Thyroid gland (tissue), 4 donors: ENCODE measurements around the gene STAG1. TPM values are rescaled to one million over a fixed set of nuclear protein-coding genes. Genes with fewer than 3 reads are reported as not detected.
"Not testable (repeated sequence)": the region's sequence is repeated elsewhere in the genome, so short reads cannot be mapped to it uniquely, and the experiment has no call there.

ENCODE experiments used
- DNase-seq, 2 donors: peaks; one replicate each; pipeline ENCODE4 v3.0.0-alpha.2; 2019
- H3K27ac ChIP-seq, 3 donors: fragments of 200-600 bp; sonication (generic); 1 replicate in 2 of 3; 2 replicates in 1 of 3; pipeline ENCODE4 v1.5.1; 2016 to 2019; ENCODE audit warnings: mild to moderate bottlenecking in 1 of 3, moderate library complexity in 1 of 3
- H3K27me3 ChIP-seq: fragments of 200-600 bp; sonication (generic); one replicate; pipeline ENCODE4 v1.5.1; 2019
- H3K36me3 ChIP-seq, 2 donors: fragments of 200-600 bp; sonication (generic); one replicate each; pipeline ENCODE4 v1.5.1; 2016 to 2019
- H3K4me1 ChIP-seq, 2 donors: fragments of 200-600 bp; sonication (generic); one replicate each; pipeline ENCODE4 v1.5.1; 2017 to 2019
- H3K4me3 ChIP-seq, 3 donors: fragments of 200-600 bp; sonication (generic); replicated peaks in 1 of 3; 1 replicate in 2 of 3; 2 replicates in 1 of 3; pipeline ENCODE4 v1.5.1; 2016; ENCODE audit warnings: mild to moderate bottlenecking in 1 of 3
- H3K9me3 ChIP-seq: fragments of 200-600 bp; sonication (generic); one replicate; pipeline ENCODE4 v1.5.1; 2017
- POLR2A ChIP-seq, 2 donors: fragments of 450-650 bp; IDR thresholded peaks; one replicate each; pipeline ENCODE4 v1.6.1; 2017; ENCODE audit warnings: antibody characterized with exemption in 2 of 2, mild to moderate bottlenecking in 2 of 2, moderate library complexity in 1 of 2
- WGBS, 2 donors: methylation state at CpG; one replicate each; pipeline ENCODE4 v1.1.5; 2017; 5-methylcytosine and 5-hydroxymethylcytosine counted together
- intact Hi-C: fragments of 100-400 bp; cut with DNase I; formaldehyde crosslinking; loops from one replicate; pipeline ENCODE4 v1.15.1; 2023
- total RNA-seq, 4 donors: library from RNA; depleted of rRNA; stranded (reverse); fragments of >200 nt; gene quantifications; one replicate each; pipeline ENCODE4 v1.2.3, GENCODE V29; 2016
- TF ChIP-seq, protein P1 (sequence below), 6 experiments: fragments of 200-600 bp in 3 of 6; fragments of 450-650 bp in 3 of 6; sonication (generic) in 3 of 6; IDR thresholded peaks; one replicate each; pipeline ENCODE4 v1.5.1; 2016 to 2019; ENCODE audit warnings: antibody characterized with exemption in 6 of 6, mild to moderate bottlenecking in 2 of 6, inconsistent platforms in 1 of 6, moderate library complexity in 1 of 6

Gene STAG1
- total RNA-seq, 4 donors from 2014 or later, result 50.5 to 68.8 (median 54.4) TPM

DNA sequence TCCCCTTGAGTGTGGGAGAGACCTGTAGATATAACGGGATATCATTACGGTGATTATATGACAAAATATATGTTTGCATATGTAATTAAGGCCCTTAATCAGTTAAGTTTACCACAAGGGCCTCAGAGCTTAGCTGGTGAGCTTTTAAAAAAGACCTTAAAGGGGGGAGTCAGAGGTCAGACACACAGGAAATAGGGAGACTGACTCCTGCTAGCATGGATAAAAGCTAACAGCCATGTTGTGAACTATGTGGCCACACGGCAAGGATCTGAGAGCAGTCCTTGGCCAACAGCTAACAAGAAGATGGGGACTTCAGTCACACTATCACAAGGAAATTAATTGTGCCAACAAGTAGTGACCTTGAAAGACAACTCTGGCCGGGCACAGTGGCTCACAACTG, 3.1 kb downstream of the STAG1 start:
- Histone ChIP-seq H3K4me3 (no peak overlapping the region), H3K9me3 (no peaks in the 10 kb centered on the region), H3K36me3 (no peaks in the 10 kb centered on the region), H3K27ac (no peak overlapping the region), H3K4me1 (peaks cover 16 to 47% of the 10 kb centered on the region in 2 donors), H3K27me3 (no peaks in the 10 kb centered on the region)
- intact Hi-C loops, result no loop called here
- WGBS, 2 donors, result 84 to 88% methylated on average over 4 of the region's 4 CpGs
- no peak for DNase-seq
- TF ChIP-seq POLR2A (IDR thresholded peaks at IDR 0.05), result no peak
- TF ChIP-seq, protein P1, sequence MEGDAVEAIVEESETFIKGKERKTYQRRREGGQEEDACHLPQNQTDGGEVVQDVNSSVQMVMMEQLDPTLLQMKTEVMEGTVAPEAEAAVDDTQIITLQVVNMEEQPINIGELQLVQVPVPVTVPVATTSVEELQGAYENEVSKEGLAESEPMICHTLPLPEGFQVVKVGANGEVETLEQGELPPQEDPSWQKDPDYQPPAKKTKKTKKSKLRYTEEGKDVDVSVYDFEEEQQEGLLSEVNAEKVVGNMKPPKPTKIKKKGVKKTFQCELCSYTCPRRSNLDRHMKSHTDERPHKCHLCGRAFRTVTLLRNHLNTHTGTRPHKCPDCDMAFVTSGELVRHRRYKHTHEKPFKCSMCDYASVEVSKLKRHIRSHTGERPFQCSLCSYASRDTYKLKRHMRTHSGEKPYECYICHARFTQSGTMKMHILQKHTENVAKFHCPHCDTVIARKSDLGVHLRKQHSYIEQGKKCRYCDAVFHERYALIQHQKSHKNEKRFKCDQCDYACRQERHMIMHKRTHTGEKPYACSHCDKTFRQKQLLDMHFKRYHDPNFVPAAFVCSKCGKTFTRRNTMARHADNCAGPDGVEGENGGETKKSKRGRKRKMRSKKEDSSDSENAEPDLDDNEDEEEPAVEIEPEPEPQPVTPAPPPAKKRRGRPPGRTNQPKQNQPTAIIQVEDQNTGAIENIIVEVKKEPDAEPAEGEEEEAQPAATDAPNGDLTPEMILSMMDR (IDR thresholded peaks at IDR 0.05), result no peak

- H3K4me3 ChIP-seq, result no peak overlapping the region
- DNase-seq, result no peak
- H3K27me3 ChIP-seq, result no peaks in the 10 kb centered on the region
- peak overlapping the region in 1 of 3 donors; percentile 4 for H3K27ac ChIP-seq
- TF ChIP-seq POLR2A (IDR thresholded peaks at IDR 0.05), result no peak
- TF ChIP-seq, protein P1 (IDR thresholded peaks at IDR 0.05), result no peak
- peaks cover 8 to 38% of the 10 kb centered on the region in 2 donors for H3K4me1 ChIP-seq
- no peaks in the 10 kb centered on the region for H3K36me3 ChIP-seq
- intact Hi-C loops, result no loop called here
- no peaks in the 10 kb centered on the region for H3K9me3 ChIP-seq
Measured at GRCh38 chr3:136745916-136746315, 6.3 kb downstream of the STAG1 start.

GRCh38 chr3:136741063-136741462, 11.1 kb downstream of the STAG1 start:
- no peak for DNase-seq
- Histone ChIP-seq H3K27ac (no peak overlapping the region), H3K36me3 (no peaks in the 10 kb centered on the region), H3K9me3 (no peaks in the 10 kb centered on the region), H3K4me3 (no peak overlapping the region), H3K4me1 (peaks cover 0 to 5% of the 10 kb centered on the region in 2 donors), H3K27me3 (no peaks in the 10 kb centered on the region)
- TF ChIP-seq POLR2A (IDR thresholded peaks at IDR 0.05), result no peak
- TF ChIP-seq, protein P1 (IDR thresholded peaks at IDR 0.05), result no peak
- 93 to 94% methylated on average over 2 of the region's 2 CpGs for WGBS, 2 donors
- intact Hi-C loops, result no loop called here

GRCh38 chr3:136740351-136740958, 11.7 kb downstream of the STAG1 start:
- H3K27me3 ChIP-seq, result no peaks in the 10 kb centered on the region
- H3K9me3 ChIP-seq, result no peaks in the 10 kb centered on the region
- no peak for TF ChIP-seq POLR2A (IDR thresholded peaks at IDR 0.05)
- TF ChIP-seq, protein P1 (IDR thresholded peaks at IDR 0.05), result no peak
- no peaks in the 10 kb centered on the region for H3K36me3 ChIP-seq
- peaks cover 0 to 3% of the 10 kb centered on the region in 2 donors for H3K4me1 ChIP-seq
- intact Hi-C loops, result no loop called here
- WGBS, 2 donors, result 91 to 93% methylated on average over 7 of the region's 7 CpGs
- H3K27ac ChIP-seq, result no peak overlapping the region
- H3K4me3 ChIP-seq, result no peak overlapping the region
- no peak for DNase-seq

GRCh38 chr3:136736950-136737349, 15.2 kb downstream of the STAG1 start:
- H3K27ac ChIP-seq, DNase-seq, H3K27me3 ChIP-seq, H3K9me3 ChIP-seq, H3K4me3 ChIP-seq, intact Hi-C loops, H3K36me3 ChIP-seq: not testable (repeated sequence)
- WGBS, 2 donors, result 95 to 97% methylated on average over 8 of the region's 8 CpGs
- H3K4me1 ChIP-seq, result peaks cover 6 to 12% of the 10 kb centered on the region in 2 donors
